H1 (cell line): ENCODE data around the gene CLCF1. TPM values are rescaled to one million over a fixed set of nuclear protein-coding genes. Genes with fewer than 3 reads are reported as not detected.

ENCODE experiments used
- CBX8 ChIP-seq: fragments of 300-800, 300-1000 bp; sonication (generic); IDR thresholded peaks from 2 replicates; pipeline ENCODE4 v1.7.1; 2016; ENCODE audit warnings: low read depth, low read length, borderline replicate concordance
- HDAC2 ChIP-seq, 2 experiments: fragments of 300-600 bp in 1 of 2; sonication (generic) in 1 of 2; IDR thresholded peaks; 2 replicates each; pipeline ENCODE4 v1.6.1; 2011 to 2012; ENCODE audit warnings: low read depth in 2 of 2, low read length in 2 of 2, mild to moderate bottlenecking in 2 of 2, moderate library complexity in 2 of 2, borderline replicate concordance in 1 of 2, inconsistent platforms in 1 of 2
- NRF1 ChIP-seq: IDR thresholded peaks from 2 replicates; pipeline ENCODE4 v1.6.1; 2011; ENCODE audit warnings: mild to moderate bottlenecking, low read depth, low read length, improper control_type of control experiment
- POU5F1 ChIP-seq: IDR thresholded peaks from 2 replicates; pipeline ENCODE4 v1.6.1; 2011; ENCODE audit warnings: low read depth, mild to moderate bottlenecking, low read length, moderate library complexity
- RNF2 ChIP-seq: fragments of 200-900, 300-1000 bp; sonication (generic); IDR thresholded peaks from 2 replicates; pipeline ENCODE4 v1.7.1; 2016; ENCODE audit warnings: borderline replicate concordance, low read depth, mild to moderate bottlenecking, antibody characterized with exemption, low read length; ENCODE audit not compliant: poor library complexity, severe bottlenecking; ENCODE audit errors: missing control alignments
- SIN3A ChIP-seq, 2 experiments: IDR thresholded peaks in 1 of 2; conservative IDR thresholded peaks in 1 of 2; 2 replicates each; pipeline ENCODE4 v1.6.1; 2011 to 2012; ENCODE audit warnings: low read length in 2 of 2, improper control_type of control experiment in 1 of 2, low read depth in 1 of 2, mild to moderate bottlenecking in 1 of 2
- SIRT6 ChIP-seq: IDR thresholded peaks from one replicate; pipeline ENCODE4 v1.7.1; 2012; ENCODE audit warnings: low read length, inconsistent platforms
- TAF1 ChIP-seq: IDR thresholded peaks from 2 replicates; pipeline ENCODE4 v1.6.1; 2011; ENCODE audit warnings: mild to moderate bottlenecking, low read depth, low read length
- TCF12 ChIP-seq: IDR thresholded peaks from 2 replicates; pipeline ENCODE4 v1.6.1; 2011; ENCODE audit warnings: low read depth, mild to moderate bottlenecking, low read length
- polyA plus RNA-seq, 7 experiments: library from polyadenylated mRNA; depleted of rRNA in 3 of 7; stranded (reverse) in 5 of 7; unstranded in 2 of 7; fragments of >200 nt in 5 of 7; fragments of 200-250 nt in 2 of 7; gene quantifications; 1 replicate in 5 of 7; 2 replicates in 1 of 7; 4 replicates in 1 of 7; pipeline versions ENCODE4 v1.2.1 to v1.2.3, GENCODE V29; 2011 to 2013; ENCODE audit warnings: missing spikeins in 2 of 7, mixed read lengths in 2 of 7
- total RNA-seq: library from RNA; stranded (reverse); fragmentation: NEBNext Ultra II Directional; extraction: Animal tissue kit (Norgen Biotek cat#: 25700); gene quantifications from 2 replicates; pipeline ENCODE4 v1.2.1, GENCODE V29; 2021
- TF ChIP-seq, protein P1 (sequence below): IDR thresholded peaks from 2 replicates; pipeline ENCODE4 v1.6.1; 2012; ENCODE audit warnings: inconsistent platforms
- TF ChIP-seq, protein P2 (sequence below): IDR thresholded peaks from 2 replicates; pipeline ENCODE4 v1.6.1; 2011; ENCODE audit warnings: low read length, improper control_type of control experiment

CLCF1 gene
- total and polyA plus RNA-seq, 2 of the 8 experiments (the other 6 are each of a cell fraction or from before 2014, with no cell fraction given), result 0.32 to 1.2 TPM

DNA sequence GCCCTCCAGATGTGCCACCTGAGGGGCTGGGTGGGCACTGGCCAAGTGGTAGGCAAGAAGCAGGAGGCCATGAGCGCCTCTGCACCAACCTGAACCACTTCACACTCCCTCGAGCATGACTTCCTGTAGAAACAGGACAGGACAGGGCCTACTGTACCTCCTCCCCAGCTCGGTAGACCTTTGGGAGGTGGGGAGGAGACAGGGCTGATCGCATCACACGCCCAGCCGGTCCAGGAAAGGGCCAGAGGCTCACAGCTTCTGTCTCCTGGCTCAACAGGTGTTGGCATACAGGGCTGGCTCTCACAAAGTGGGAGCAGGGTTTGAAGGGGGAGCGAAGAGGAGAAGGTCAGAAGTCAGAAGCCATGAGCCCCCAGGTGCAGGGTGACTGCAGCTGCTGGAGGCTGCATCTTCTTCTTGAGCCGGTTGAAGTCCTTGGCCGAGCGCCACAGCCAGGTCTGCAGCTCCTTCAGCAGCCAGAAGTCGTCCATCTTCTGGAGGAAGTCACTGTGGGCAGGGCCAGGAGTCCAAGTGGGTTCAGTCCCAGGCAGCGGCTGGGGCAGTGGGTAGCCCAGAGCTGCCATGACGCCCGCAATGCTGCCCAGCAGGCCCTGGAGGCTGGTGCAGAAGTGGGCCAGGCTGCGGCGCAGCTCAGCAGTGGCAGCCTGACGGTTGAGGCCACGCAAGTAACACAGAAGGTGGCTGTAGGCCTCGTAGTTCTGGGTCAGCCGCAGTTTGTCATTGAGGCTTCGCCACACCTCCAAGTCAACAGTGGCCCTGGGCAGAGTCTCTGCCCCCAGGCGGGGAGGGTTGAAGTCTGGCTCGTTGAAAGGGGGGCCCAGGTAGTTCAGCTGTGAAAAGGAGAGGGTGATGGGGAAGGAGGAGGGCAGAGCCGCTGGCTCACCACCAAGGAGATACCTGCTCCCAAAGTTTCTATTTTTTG, 8.3 kb downstream of the CLCF1 start (continued):
- TF ChIP-seq SIN3A (conservative IDR thresholded peaks at IDR 0.05 in 1 of 2, IDR thresholded peaks at IDR 0.05 in 1 of 2; ENCODE audit: low read depth in 1 of 2, low read length in 2 of 2) (no peak), SIRT6 (no peak), POU5F1 (no peak), RNF2 (no peak), TAF1 (no peak), TCF12 (no peak), NRF1 (no peak), HDAC2 (IDR thresholded peaks at IDR 0.05; ENCODE audit: borderline replicate concordance in 1 of 2, low read depth in 2 of 2, low read length in 2 of 2) (no peak), CBX8 (no peak)
- TF ChIP-seq, protein P1, sequence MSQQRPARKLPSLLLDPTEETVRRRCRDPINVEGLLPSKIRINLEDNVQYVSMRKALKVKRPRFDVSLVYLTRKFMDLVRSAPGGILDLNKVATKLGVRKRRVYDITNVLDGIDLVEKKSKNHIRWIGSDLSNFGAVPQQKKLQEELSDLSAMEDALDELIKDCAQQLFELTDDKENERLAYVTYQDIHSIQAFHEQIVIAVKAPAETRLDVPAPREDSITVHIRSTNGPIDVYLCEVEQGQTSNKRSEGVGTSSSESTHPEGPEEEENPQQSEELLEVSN, result no peak
- TF ChIP-seq, protein P2, sequence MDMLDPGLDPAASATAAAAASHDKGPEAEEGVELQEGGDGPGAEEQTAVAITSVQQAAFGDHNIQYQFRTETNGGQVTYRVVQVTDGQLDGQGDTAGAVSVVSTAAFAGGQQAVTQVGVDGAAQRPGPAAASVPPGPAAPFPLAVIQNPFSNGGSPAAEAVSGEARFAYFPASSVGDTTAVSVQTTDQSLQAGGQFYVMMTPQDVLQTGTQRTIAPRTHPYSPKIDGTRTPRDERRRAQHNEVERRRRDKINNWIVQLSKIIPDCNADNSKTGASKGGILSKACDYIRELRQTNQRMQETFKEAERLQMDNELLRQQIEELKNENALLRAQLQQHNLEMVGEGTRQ, result no peak
